GM12872 (cell line): ENCODE data around the gene CLDND2.

Experiments
- CTCF ChIP-seq: IDR thresholded peaks from 3 replicates; pipeline ENCODE4 v1.5.1; 2011; ENCODE audit warnings: low read depth, mild to moderate bottlenecking, low read length, moderate library complexity; ENCODE audit not compliant: insufficient read depth

Gene CLDND2

GRCh38 chr19:51331716-51332115 is 37.1 kb downstream of the CLDND2 start:
- no peak for TF ChIP-seq CTCF

GRCh38 chr19:51331193-51331592 is 37.6 kb downstream of the CLDND2 start:
- no peak for TF ChIP-seq CTCF

- TF ChIP-seq CTCF = no peak
These were observed 38.4 kb downstream of the CLDND2 start for GRCh38 chr19:51330366-51330765.

- no peak for TF ChIP-seq CTCF
These were observed 39.4 kb downstream of the CLDND2 start for GRCh38 chr19:51329411-51329810.

GRCh38 chr19:51327066-51328001 is 41.5 kb downstream of the CLDND2 start:
- 0 out of 3 replicates have a peak, but pooled peaks have one; percentile 3 for TF ChIP-seq CTCF

GRCh38 chr19:51326216-51327065 is 42.4 kb downstream of the CLDND2 start:
- TF ChIP-seq CTCF = no peak
